ENCODE results near the gene PDE1C.
"Not testable (repeated sequence)": the region's sequence is repeated elsewhere in the genome, so short reads cannot be mapped to it uniquely, and the experiment has no call there.

The PDE1C gene

DNA sequence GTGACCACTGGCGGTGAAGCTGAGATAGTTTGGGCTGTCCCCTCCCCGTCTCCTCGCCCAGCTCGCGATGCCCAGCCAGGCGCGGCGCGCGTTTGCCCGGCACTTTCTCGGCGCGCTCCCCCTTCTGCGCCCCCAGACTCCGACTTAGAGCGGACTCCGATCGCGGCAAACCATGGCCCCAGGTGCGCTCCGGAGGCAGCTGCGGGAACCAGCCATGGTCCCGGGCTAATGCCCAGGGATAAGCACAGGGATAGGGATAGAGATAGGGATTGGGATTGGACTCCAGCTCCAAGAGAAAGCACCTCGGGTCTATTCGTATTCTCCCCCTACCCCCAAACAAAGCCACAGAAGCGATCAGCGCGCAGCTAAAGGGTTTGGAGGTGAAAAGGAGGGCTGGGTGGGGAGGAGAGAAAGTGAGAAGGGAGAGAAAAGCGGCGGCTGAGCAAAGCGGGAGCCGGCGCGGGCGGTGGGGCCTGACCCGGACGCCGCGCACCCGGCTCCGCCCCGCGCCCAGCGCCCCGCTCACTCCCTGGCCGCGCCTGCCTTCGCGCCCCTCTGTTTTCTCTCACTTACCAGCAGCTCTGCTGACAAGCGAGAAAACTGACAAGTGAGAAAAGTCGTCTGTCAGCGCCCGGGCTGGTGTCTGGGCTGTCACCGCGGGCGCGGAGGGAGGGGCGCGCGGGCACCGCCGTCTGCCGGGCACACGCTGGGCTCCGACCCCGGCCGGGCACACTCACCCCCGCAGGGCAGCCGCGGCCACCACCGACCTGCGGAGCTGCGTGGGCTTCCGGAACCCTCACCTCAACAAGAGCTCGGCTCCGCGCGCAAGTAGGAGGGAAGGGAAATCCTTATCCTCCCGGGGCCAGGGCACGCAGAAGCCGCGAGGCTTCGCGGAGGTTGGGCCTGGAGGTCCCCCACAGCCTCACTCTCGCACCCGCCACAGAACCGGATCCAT, at the start of gene PDE1C:
Gene PDE1C, minus strand, starts transcription at position 2 of the 955 bp plus-strand sequence.
- DNase-seq (ENCODE audit: low spot score): no peak

DNA sequence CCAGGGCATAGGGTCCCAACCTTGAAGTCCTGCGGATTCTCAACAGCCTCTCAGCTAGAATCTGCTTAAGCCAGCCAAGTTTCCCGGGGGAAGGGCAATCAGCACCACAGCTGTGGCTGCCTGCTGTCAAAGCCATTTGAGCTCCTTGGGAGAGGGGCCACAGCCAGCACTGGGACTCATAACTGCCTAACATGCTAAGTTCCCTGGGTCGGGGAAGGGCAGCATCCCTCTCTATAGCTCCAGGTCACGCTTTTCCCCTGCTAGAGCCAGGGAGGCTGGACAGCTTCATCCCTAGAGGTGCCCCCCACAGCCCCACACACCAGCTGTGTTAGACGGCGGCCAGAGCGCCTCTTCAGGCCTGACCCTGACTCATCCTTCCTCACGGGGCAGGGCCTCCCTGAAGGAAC, 49.6 kb upstream of the PDE1C start:
- DNase-seq (ENCODE audit: low spot score): no peak

DNA sequence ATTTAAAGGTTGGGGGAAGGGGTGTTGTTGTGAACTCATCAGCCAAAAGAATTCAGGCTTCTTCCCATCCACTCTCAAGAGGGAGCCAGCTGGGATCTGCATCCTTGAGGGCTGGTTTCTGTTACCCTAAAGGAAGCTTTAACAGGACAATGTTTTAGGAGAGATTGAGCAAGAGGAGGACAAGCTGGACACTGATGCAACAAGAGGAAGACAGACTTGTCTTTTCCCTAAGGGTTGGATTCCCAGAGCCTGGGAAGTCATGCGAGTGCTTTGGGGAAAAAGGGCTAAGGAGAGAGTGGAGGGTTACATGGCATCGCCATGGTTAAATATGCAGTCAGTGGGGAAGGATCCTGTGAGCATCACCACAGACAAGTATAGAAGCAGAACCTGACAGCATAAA, 47.6 kb upstream of the PDE1C start:
- DNase-seq (ENCODE audit: low spot score): no peak

DNA sequence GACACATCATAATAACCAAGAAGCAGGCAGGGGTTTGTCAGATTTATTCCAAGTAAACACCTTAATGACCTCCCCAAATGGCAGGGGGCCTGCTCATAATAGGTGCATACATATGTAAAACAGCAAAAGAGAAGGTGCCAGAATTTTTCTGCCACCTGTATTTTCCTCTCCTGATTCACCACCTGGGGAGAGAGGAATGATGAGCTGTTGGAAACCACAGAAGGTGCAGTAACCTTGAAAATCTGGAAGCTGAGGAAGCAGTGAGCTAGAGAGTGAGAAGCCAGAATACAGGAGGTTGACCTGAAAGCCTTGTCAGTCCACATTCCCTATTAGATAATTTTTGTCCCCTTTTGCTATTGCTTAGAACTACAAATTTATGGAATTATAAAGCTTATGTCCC, 46.2 kb upstream of the PDE1C start:
- DNase-seq (ENCODE audit: low spot score): no peak

DNA sequence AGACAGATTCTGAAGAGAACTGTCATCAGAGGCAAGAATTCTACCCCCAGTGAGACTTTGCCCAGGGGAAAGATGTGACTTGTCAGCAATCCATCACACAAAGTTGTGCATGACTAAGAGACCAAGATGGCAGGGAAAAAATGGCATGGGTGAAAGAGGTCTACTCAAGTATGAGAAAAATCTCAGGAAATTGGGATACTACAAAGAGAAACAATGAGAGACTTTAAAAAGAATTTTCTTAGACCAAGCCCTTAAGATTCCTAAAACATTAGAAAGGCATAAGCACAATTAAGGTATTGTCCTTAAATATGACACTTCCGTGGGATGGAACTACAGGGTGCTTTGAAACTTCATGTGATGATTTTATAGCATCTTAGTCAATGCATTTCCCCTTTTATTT, 45.6 kb upstream of the PDE1C start:
- DNase-seq (ENCODE audit: low spot score): no peak

DNA sequence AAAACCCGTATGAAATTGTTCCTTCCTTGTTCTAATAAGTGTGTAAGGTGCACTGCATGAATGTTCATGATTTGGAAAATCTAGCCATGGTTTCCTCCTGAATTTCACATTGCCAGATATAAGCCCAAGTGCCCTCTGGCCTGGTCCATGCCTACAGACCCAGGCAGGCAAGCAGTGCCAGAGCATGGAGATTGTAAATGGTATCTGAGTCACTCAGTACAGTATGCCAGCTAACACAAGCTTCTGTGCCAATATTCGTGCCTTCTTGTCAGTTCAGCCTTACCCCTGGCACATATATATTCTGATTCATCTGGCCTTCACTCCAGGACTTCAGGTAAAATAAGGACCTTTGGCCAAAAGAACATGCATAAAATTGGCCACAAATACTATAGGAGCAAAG, 38.4 kb upstream of the PDE1C start:
- DNase-seq (ENCODE audit: low spot score): no peak

DNA sequence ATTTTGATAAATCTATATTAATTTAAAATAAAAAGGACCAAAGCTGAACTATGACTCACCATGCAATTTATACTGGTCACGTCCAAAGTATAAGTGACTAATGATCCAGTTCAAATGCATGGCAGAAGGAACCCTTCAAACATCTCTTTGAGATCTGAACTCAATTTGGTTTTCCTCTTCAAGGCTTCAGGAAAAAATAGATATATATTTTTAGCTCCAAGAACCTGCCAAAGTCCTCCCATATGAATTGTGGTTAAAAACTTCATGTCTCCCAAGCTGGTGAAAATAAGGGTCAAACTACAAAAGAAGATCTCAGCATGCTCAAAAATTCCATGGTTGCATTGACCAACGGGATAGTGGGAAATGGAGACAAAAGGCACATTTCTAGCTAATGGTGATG, 34.6 kb upstream of the PDE1C start:
- no peak for DNase-seq (ENCODE audit: low spot score)

DNA sequence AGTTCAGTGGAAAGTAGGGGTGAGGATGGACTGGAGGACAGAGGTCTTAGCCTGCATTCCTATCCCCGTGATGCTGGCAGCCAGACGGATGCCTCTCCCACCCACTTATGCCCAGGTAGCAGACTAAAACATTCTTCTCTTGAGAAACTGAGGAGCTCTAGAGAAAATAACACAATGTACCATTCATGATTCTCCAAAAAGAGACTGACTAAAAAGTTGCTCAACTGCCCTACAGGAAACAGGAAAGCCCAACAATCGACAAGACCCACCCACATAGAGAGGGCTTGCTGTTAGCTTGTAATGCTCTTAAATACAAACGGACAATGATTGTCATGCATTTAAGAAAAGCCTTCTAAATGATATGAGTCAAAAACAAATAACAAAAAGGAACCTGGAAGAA, 33.2 kb upstream of the PDE1C start:
- DNase-seq (ENCODE audit: low spot score): no peak

DNA sequence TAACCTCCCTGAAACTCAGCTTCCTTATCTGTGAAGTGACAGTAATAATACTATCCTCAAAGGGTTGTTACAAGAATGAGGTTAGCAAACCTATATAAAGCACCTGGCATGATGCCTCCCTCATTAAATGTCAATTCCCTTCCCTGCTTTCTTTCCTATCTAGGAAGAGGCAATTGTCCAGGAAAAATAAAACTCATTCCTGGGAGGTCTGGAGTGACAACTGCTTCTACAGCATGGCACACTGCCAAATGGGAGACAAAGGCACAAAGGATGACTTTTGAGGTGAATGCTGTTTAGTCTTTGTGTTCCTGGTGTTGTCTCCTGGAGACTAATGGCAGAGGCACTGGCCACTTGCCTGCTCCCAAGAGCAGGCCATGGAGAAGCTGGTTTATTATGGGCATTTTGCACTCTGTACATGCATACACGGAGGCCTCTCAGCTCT, 32.2 kb upstream of the PDE1C start:
- DNase-seq (ENCODE audit: low spot score): no peak

DNA sequence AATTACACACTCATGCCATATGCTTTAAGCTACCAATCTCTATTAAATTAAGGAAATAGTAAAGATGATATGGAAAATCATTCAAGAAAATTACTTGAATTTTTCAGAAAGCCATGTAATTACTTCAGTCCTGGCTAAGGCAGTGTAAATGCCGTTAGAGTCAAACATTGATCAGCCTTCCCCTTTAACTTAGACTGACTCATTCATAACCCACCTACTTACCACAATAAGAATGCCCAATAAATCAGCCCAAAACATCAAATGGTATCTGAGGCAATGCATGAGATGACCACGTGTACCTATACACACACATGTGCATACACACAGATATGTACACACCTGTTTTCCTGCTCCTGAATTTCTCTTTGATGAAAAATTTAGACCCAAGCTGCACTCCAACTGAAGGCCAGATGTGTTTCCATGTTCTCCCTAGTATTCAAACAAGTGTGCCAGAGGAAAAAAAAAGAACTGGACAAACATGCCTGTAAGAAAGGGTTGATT, 30.2 kb upstream of the PDE1C start:
- DNase-seq (ENCODE audit: low spot score): no peak

DNA sequence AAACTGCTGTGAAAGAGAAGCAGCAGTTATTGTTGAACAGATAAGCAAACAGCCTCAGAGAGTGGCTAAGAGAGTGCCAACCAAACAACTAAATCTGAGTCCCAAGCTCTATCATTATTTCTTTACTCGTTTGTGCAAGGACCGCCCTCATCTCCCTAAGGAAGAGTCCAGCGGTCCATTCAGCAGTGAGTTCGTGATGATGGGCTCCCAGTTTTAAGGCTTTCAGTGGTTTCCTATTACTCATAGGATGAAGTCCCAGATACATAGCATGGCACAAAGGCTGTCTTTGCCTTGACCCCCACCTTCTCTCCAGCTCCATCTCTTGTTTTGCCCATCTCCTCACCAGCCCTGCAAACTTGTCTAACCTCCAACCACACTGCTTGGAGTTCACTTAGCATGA, 24.3 kb upstream of the PDE1C start:
- no peak for DNase-seq (ENCODE audit: low spot score)

DNA sequence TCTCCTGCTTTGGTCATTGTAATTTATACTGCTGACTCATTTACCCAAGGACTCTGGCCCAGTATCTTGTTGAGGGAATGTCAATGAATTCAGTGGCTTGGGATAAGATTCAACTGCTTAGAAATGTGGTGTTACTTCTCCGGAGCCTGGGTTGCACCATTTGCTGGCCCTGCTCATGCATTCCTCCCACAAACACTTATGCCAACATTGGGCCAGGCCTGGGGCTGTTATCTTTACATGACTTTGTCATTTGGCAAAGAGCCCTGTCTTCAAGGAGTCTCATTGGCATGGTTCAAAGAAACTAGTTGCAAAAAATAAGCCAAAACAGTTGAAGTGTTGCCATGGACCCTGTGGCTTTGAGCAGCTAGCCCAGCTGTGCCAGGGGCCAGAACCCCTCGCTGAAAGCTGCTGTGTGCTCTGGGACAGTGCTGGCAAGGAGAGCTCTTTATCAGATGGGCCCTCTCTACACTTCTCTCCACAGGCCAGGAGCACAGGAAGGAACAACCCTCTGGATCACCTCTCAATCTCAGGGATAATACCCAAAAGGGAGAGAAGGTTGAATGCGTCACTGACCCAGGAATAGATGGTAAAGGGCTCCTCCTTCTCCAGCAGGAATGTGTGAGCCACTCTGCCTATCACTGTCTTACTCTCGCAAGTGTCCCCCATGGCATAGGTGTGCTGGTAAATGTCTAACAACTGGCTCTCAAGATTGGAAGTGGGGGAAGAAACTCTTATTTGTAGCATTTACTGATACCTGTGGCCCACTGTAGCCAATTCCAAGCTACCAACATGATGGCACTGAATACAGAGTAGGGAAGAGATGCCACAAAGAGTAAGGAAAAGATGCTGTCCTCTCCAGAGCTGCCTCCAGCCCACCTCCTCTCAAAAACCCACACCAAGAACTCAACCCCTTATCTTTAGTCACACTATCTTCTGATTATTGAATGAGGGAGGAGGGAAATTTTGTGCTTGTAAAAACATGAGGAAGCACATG, 23.5 kb upstream of the PDE1C start:
- DNase-seq (ENCODE audit: low spot score): no peak

DNA sequence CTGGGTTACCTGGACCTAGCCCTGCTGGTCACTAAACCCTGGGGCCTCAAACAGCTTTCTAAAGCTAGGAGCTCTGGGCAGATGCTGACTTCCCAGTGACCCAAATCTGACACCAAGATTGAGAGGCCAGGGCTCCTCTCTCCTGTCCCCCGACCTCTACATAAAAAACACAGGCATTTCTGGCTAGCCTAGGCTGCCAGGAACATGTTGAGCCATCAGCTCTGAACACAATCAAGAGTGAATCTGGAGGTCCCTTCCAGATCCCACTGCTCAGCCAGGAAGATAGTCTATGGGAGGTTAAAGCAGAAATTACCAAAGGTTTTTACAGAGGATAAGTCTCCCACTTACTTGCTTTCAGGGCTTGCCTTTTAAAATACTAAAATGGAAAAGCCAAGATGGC, 22.1 kb upstream of the PDE1C start:
- DNase-seq (ENCODE audit: low spot score): no peak

DNA sequence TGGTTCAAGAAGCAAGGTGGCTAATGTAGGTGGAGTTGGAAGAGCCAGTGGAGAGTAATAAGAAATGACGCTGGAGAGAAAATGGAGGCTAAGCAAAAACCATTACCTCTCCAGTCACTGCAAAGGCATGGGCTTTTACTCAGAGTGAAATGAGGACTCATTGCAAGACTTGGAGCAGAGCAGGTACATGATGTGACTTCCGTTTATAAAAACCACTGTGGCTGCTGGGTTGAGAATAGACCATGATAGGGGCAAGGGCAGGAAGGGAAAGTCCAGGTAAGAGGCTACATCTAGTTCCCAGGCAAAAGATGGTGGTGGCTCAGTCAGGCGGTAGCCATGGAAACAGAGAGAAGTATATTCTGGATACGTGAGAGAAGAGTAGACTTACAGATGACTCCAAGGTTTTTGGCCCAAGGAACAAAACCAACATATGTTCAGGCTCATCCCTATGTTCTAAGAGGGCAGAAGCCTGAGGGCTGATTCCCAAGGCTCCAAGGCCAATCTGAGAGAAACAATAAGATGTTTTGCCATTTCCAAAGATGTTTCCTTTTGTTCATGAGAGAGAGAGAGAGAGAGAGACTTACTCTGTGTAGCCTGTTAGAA, 21.5 kb upstream of the PDE1C start:
- DNase-seq (ENCODE audit: low spot score): no peak

DNA sequence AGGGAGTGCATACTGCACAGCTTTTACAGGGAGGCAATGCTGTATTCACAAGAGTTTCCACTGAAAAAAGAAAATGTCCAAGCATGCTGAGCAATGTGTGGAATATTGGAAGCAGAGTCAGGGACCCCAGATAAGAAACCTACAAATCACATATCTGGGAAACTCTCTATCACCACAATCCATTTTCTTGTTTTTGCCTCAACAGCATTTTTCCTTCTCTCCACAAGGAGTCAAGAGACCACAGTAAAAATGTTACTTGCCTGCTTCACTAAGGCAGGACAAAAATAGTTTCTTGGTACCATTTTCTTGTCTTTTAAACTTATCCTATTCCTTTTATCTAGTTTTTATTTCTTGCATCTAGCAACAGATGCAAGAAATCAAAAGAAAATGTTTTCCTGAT, 19.5 kb upstream of the PDE1C start:
- no peak for DNase-seq (ENCODE audit: low spot score)

DNA sequence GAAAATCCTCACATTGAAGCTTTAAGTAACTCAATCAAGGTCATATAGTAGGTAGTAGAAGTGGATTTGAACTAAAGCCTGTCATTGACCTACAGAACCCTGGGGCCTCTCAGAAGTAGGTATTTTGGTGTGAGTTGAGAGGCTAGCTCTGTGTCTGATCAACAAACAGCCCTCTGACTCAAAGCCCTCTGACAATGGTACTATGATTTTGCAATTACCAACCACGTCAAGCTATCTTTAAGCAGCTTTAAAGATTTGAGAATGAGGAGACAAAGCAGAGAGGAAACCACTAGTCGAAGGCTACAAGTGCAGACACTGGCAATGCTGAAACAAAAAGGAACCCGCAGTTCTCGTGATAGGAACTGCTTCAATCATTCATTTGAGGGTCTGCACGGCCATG, 19.0 kb upstream of the PDE1C start:
- DNase-seq (ENCODE audit: low spot score): no peak

DNA sequence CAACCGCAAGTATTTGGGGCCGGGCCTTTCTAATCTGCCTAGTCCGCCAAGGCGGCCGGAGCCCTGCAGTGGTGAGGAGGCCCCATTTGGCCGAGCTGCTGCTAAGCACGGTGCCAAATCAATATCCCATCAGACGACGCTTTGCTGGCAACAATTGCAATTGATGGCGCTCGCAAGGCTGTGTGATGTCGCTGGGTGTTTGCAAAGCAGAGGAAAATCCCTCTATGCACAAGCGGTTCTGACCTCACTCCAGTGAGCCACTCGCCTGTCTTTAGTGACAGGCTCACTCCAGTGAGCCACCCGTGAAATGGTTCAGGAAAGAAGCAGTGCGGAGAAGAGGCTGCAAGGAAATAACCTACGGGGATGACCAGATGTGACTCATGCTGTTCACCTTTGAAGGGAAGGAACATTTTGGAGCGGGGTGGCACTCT, 18.3 kb upstream of the PDE1C start:
- no peak for DNase-seq (ENCODE audit: low spot score)

DNA sequence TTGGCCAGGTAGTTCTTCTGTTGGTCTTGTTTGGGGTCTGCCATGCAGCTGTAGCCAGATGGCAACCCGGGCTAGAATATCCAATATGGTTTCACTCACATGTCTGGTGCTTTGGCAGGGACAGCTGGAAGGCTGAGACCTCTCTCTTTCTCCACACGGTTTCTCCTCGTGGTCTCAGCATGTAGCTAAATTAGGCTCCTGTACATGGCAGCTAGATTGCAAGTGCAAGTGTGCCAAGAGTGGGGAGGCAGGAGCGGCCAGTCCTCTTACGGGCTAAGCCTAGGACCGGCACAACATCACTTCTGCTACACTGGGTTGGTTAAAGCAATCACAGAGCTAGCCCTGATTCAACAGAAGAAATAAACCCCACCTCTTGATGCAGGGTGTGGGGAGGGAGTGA, 9.3 kb upstream of the PDE1C start:
- no peak for DNase-seq (ENCODE audit: low spot score)

DNA sequence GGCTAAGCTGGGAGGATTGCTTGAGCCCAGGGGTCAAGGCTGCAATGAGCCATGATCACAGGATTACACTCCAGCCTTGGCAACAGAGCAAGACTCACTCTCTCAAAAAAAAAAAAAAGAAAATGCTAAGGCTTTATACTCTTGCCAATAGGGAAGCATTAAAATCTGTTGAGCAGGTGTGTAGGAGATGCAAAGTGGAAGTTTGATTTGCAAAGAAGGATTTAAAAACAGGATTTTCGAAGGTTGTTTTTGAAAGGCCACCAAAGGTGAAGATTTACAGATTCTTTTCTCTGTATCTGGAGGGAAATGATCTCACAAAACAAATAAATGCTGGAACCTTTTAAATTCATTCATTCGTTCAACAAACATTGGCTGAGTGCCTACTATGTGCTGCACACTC, 8.6 kb upstream of the PDE1C start:
- DNase-seq (ENCODE audit: low spot score): no peak

DNA sequence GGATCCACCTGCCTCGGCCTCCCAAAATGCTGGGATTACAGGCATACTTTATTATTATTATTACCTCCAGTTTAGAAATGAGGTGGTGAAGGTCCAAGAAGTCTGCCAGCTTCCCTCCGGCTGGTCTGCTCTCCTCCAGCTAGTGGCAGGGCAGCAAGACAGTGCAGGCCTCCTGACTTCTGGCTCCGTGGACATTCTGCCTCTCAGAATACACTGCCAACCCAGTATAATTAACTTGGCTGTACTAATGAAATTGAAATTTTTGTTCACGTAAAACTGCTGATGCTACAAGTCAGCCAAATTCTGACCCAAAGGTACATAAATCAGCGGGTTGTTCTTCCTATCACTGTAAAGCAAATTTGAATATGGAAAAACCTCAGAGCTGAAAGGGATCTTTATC, 7.6 kb upstream of the PDE1C start:
- DNase-seq (ENCODE audit: low spot score): no peak

DNA sequence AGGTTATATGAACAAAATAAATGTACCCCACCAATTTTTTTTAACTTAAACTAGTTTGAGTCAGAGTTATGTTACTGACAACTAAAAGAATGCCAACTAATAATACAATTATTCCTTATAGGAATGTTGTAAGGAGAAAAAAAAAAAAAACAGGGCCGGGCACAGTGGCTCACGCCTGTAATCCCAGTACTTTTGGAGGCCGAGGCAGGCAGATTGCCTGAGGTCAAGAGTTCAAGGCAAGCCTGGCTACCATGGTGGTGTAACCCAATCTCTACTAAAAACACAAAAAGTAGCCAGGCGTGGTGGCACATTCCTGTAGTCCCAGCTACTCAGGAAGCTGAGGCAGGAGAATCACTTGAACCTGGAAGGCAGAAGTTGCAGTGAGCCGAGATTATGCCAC, 6.6 kb upstream of the PDE1C start:
- not testable (repeated sequence) for DNase-seq (ENCODE audit: low spot score)

DNA sequence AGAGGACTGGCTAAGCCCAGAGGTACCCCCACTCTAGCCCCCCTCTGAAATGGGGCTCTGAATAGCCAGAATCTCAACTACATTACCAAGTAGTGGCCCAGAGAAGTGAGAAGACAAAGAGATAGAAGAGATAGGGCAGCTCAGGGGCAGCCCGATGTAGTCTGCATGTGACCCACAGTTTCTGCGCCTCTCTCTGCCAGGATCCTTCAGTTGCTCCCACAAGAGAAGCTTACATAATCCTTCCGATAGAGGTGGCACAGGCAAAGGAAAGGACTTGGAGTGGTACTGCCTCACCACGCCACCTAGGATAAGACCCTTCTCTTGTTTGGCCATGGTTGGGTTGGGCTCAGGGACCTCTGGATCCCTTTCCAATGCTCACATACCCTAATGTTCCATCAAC, 5.4 kb upstream of the PDE1C start:
- DNase-seq (ENCODE audit: low spot score): no peak
